Keratinocyte (primary cell): ENCODE results near the gene SYNDIG1. TPM values are rescaled to one million over a fixed set of nuclear protein-coding genes. Genes with fewer than 3 reads are reported as not detected.

Source experiments
- DNase-seq: peaks from one replicate; pipeline ENCODE4 v3.0.0-alpha.2; 2011; ENCODE audit warnings: low read depth, missing footprints, low spot score
- FAIRE-seq: peaks from 2 replicates; lab custom pipeline; 2011; peaks lifted over from hg19 to GRCh38; lab: Jason Lieb, UNC
- H2AFZ ChIP-seq: 2 replicates; pipeline ENCODE4 v1.6.0; 2012; ENCODE audit warnings: low read length, control low read depth, inconsistent platforms; ENCODE audit not compliant: control insufficient read depth
- H3K27ac ChIP-seq: 2 replicates; pipeline ENCODE4 v1.5.1; 2011; ENCODE audit warnings: low read length; ENCODE audit not compliant: control insufficient read depth, insufficient read depth
- H3K27me3 ChIP-seq: 3 replicates; pipeline ENCODE4 v1.6.0; 2011; ENCODE audit warnings: low read length; ENCODE audit not compliant: control insufficient read depth, insufficient read depth; ENCODE audit errors: extremely low read depth
- H3K36me3 ChIP-seq, 2 experiments: 2 replicates in 1 of 2; 3 replicates in 1 of 2; pipeline ENCODE4 v1.5.1; 2011; ENCODE audit warnings: low read length in 2 of 2, mild to moderate bottlenecking in 1 of 2; ENCODE audit not compliant: control insufficient read depth in 2 of 2, insufficient read depth in 2 of 2; ENCODE audit errors: extremely low read depth in 1 of 2
- H3K4me1 ChIP-seq: 3 replicates; pipeline ENCODE4 v1.5.1; 2011; ENCODE audit warnings: low read length; ENCODE audit not compliant: control insufficient read depth, insufficient read depth; ENCODE audit errors: extremely low read depth
- H3K4me2 ChIP-seq: 3 replicates; pipeline ENCODE4 v1.6.0; 2011; ENCODE audit warnings: low read depth, low read length; ENCODE audit not compliant: control insufficient read depth, insufficient read depth; ENCODE audit errors: extremely low read depth
- H3K4me3 ChIP-seq, 3 experiments: fragments of 200-600 bp in 1 of 3; sonication (generic) in 1 of 3; 2 replicates in 2 of 3; 3 replicates in 1 of 3; pipeline ENCODE4 v1.5.1; 2011 to 2016; ENCODE audit warnings: low read length in 3 of 3, mild to moderate bottlenecking in 3 of 3, control low read depth in 2 of 3, inconsistent platforms in 1 of 3, low read depth in 1 of 3, mixed read lengths in 1 of 3, mixed run types in 1 of 3, moderate library complexity in 1 of 3; ENCODE audit not compliant: control insufficient read depth in 2 of 3, insufficient read depth in 2 of 3; ENCODE audit errors: extremely low read depth in 1 of 3
- H3K79me2 ChIP-seq: 2 replicates; pipeline ENCODE4 v1.6.0; 2012; ENCODE audit warnings: low read length; ENCODE audit not compliant: control insufficient read depth, insufficient read depth
- H3K9ac ChIP-seq: 3 replicates; pipeline ENCODE4 v1.6.0; 2011; ENCODE audit warnings: low read length; ENCODE audit not compliant: control insufficient read depth, insufficient read depth; ENCODE audit errors: extremely low read depth
- H3K9me1 ChIP-seq: 3 replicates; pipeline ENCODE4 v1.6.0; 2011; ENCODE audit warnings: low read length; ENCODE audit not compliant: control insufficient read depth, insufficient read depth; ENCODE audit errors: extremely low read depth
- H3K9me3 ChIP-seq: 2 replicates; pipeline ENCODE4 v1.5.1; 2012; ENCODE audit warnings: low read depth, low read length; ENCODE audit not compliant: control insufficient read depth
- H4K20me1 ChIP-seq: 3 replicates; pipeline ENCODE4 v1.6.0; 2011; ENCODE audit warnings: low read length; ENCODE audit not compliant: control insufficient read depth, insufficient read depth; ENCODE audit errors: extremely low read depth
- EZH2 ChIP-seq: IDR thresholded peaks from one replicate; pipeline ENCODE4 v1.6.1; 2012; ENCODE audit warnings: inconsistent platforms, mild to moderate bottlenecking, low read length, moderate library complexity
- dilution Hi-C: fragments of 300-500 bp; cut with MboI; formaldehyde crosslinking; loops from one replicate; pipeline ENCODE4 v1.7.0; 2020; ENCODE audit warnings: low sequenced_read_pairs; ENCODE audit not compliant: extremely low pct_ligation_motif_present
- polyA plus RNA-seq, 5 experiments: library from polyadenylated mRNA; depleted of rRNA in 3 of 5; stranded (reverse) in 3 of 5; stranded (forward) in 1 of 5; unstranded in 1 of 5; fragments of >200 nt; gene quantifications; 1 replicate in 1 of 5; 2 replicates in 3 of 5; 3 replicates in 1 of 5; pipeline versions ENCODE4 v1.2.1 to v1.2.3, GENCODE V29; 2011 to 2012; ENCODE audit warnings: missing spikeins in 2 of 5, low read depth in 1 of 5, low replicate concordance in 1 of 5
- TF ChIP-seq, protein P1 (sequence below), 3 experiments: IDR thresholded peaks in 1 of 3; conservative IDR thresholded peaks in 1 of 3; optimal IDR thresholded peaks in 1 of 3; 2 replicates in 2 of 3; 3 replicates in 1 of 3; pipeline versions ENCODE3 to v1.5.1; 2011; ENCODE audit warnings: low read length in 3 of 3, mild to moderate bottlenecking in 3 of 3, moderate library complexity in 2 of 3, control low read depth in 1 of 3, inconsistent platforms in 1 of 3; ENCODE audit not compliant: insufficient read depth in 2 of 3; ENCODE audit errors: extremely low read depth in 1 of 3

Gene SYNDIG1
- polyA plus RNA-seq, 1 donor (not counting 4 experiments of a cell fraction or from before 2014, with no cell fraction given), result 0.38 TPM

DNA sequence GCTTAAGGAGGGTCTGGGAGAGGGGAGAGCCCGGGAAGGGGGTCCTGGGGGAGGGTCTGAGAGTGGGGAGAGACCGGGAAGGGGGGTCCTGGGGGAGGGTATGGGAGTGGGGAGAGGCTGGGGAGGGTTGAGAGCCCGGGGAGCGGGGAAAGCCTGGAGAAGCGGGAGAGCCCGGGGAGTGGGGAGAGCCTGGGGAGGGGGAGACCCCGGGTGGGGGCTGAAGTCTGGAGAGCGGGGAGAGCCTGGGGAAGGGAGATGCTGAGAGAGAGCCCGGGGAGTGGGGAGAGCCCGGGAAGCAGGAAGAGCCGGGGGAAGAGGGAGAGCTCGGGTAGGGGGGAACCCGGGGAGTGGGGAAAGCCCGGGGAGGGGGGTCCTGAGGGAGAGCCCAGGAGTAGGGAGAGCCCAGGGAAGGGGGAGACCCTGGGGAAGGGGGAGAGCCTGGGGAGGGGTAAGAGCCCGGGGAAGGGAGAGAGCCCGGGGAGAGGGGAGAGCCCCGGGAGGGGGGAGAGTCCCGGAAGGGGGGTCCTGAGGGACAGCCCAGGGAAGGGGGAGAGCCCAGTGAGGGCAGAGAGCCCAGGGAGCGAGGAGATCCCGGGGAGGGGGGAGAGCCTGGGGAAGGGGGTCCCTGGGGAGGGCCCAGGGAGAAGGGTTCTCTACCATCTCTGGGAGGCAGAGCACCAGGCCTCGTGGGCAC lies 148.5 kb downstream of the SYNDIG1 start:
- no peaks in the 10 kb centered on the region for H3K79me2 ChIP-seq
- no peak overlapping the region for H2AFZ ChIP-seq
- no peak overlapping the region for H3K4me3 ChIP-seq
- no peak overlapping the region for H3K27ac ChIP-seq
- H3K9me1 ChIP-seq, result no peaks in the 10 kb centered on the region
- H3K36me3 ChIP-seq, result no peaks in the 10 kb centered on the region
- H3K9me3 ChIP-seq, result no peaks in the 10 kb centered on the region
- FAIRE-seq (no peak), DNase-seq (no peak)
- no peaks in the 10 kb centered on the region for H3K27me3 ChIP-seq
- no peak overlapping the region for H3K4me2 ChIP-seq
- no peaks in the 10 kb centered on the region for H3K4me1 ChIP-seq
- no peaks in the 10 kb centered on the region for H4K20me1 ChIP-seq
- TF ChIP-seq, protein P1, sequence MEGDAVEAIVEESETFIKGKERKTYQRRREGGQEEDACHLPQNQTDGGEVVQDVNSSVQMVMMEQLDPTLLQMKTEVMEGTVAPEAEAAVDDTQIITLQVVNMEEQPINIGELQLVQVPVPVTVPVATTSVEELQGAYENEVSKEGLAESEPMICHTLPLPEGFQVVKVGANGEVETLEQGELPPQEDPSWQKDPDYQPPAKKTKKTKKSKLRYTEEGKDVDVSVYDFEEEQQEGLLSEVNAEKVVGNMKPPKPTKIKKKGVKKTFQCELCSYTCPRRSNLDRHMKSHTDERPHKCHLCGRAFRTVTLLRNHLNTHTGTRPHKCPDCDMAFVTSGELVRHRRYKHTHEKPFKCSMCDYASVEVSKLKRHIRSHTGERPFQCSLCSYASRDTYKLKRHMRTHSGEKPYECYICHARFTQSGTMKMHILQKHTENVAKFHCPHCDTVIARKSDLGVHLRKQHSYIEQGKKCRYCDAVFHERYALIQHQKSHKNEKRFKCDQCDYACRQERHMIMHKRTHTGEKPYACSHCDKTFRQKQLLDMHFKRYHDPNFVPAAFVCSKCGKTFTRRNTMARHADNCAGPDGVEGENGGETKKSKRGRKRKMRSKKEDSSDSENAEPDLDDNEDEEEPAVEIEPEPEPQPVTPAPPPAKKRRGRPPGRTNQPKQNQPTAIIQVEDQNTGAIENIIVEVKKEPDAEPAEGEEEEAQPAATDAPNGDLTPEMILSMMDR (optimal IDR thresholded peaks at IDR 0.05 in 1 of 3, IDR thresholded peaks at IDR 0.05 in 1 of 3, conservative IDR thresholded peaks at IDR 0.05 in 1 of 3; ENCODE audit: extremely low read depth in 1 of 3, insufficient read depth in 2 of 3, low read length in 3 of 3), result no peak
- no peak for TF ChIP-seq EZH2
- H3K9ac ChIP-seq, result no peak overlapping the region
- dilution Hi-C loops, result no loop called here

DNA sequence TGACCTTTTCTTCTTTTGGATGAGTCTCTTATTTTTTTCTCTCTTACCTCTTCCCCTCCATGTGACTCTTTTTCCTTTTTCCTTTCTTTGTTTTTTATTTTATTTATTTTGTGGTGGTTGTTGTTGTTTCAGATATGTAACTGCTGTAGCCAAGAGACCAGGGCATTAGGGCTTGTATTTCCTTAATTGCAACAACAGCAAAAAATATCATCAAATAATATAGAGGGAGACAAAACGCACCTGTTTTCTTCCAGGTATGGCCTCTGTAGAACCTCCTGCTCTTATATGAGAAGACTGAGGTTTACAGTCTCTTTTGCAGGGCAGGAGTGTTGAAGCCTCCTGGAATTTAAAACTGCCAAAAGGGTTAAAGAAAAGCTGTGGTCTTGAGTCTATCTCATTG lies 149.3 kb downstream of the SYNDIG1 start:
- FAIRE-seq, result no peak
- dilution Hi-C loops, result no loop called here
- no peak for DNase-seq
- Histone ChIP-seq H3K4me2 (no peak overlapping the region), H3K4me1 (no peaks in the 10 kb centered on the region), H3K9ac (no peak overlapping the region), H3K27me3 (no peaks in the 10 kb centered on the region), H3K36me3 (no peaks in the 10 kb centered on the region), H3K9me3 (no peaks in the 10 kb centered on the region), H2AFZ (no peak overlapping the region), H3K4me3 (no peak overlapping the region), H3K79me2 (no peaks in the 10 kb centered on the region), H3K9me1 (no peaks in the 10 kb centered on the region), H3K27ac (no peak overlapping the region), H4K20me1 (no peaks in the 10 kb centered on the region)
- no peak for TF ChIP-seq EZH2
- TF ChIP-seq, protein P1 (optimal IDR thresholded peaks at IDR 0.05 in 1 of 3, IDR thresholded peaks at IDR 0.05 in 1 of 3, conservative IDR thresholded peaks at IDR 0.05 in 1 of 3; ENCODE audit: extremely low read depth in 1 of 3, insufficient read depth in 2 of 3, low read length in 3 of 3), result no peak
